HCT116 (cell line): ENCODE results near the gene PANK4. TPM values are rescaled to one million over a fixed set of nuclear protein-coding genes. Genes with fewer than 3 reads are reported as not detected.
"Not testable (repeated sequence)": the region's sequence is repeated elsewhere in the genome, so short reads cannot be mapped to it uniquely, and the experiment has no call there.

Experiments
- ATAC-seq: fragments of 200-7000 bp; cut with Tn5 transposase; 2 replicates; pipeline ENCODE4 v1.9.1; 2020; ENCODE audit warnings: mild to moderate bottlenecking, moderate library complexity
- BruUV-seq: library from RNA; stranded (reverse); fragments of 400-500 nt; replicated peaks from 2 replicates; lab custom pipeline; 2021; lab: Mats Ljungman, UMichigan
- CTCF ChIA-PET: fragments of 300-600 bp; sonication (Branson Sonifier 250); formaldehyde crosslinking; loops from one replicate; lab custom pipeline; 2021; ENCODE audit warnings: antibody characterized with exemption; lab: Charles Lee
- POLR2A ChIA-PET: fragments of 300-600, 350-600 bp; sonication (Branson Sonifier 250); formaldehyde crosslinking; loops from one replicate; lab custom pipeline; 2021; ENCODE audit warnings: antibody characterized with exemption; lab: Charles Lee
- RAD21 ChIA-PET, 2 experiments: fragments of 300-600 bp; sonication (Branson Sonifier 250); formaldehyde crosslinking; loops; one replicate each; lab custom pipeline; 2023; ENCODE audit warnings: low total read pairs in 2 of 2; ENCODE audit not compliant: uncharacterized antibody in 2 of 2, unreplicated experiment in 2 of 2, low non-redundant PET in 1 of 2; lab: Charles Lee
- DNase-seq: peaks from one replicate; pipeline ENCODE4 v3.0.0-alpha.2; 2010; ENCODE audit warnings: low read depth, low spot score
- H2AFZ ChIP-seq: fragments of 200-600 bp; shearing (Covaris generic), sonication (generic); 2 replicates; pipeline ENCODE4 v1.6.1; 2017; ENCODE audit warnings: low read depth, mixed run types, mixed read lengths, antibody characterized with exemption, low read length; ENCODE audit not compliant: poor library complexity, severe bottlenecking
- H3K27ac ChIP-seq: 2 replicates; pipeline ENCODE4 v1.5.1; 2012; ENCODE audit warnings: low read depth, low read length
- H3K27me3 ChIP-seq: fragments of 200-600 bp; sonication (generic); 2 replicates; pipeline ENCODE4 v1.6.1; 2016; ENCODE audit warnings: mixed run types, low read length, mixed read lengths; ENCODE audit not compliant: insufficient read depth
- H3K36me3 ChIP-seq, 2 experiments: fragments of 200-500 bp in 1 of 2; fragments of 200-600 bp in 1 of 2; sonication (Bioruptor generic) in 1 of 2; sonication (generic) in 1 of 2; 2 replicates each; pipeline versions ENCODE4 v1.5.1 to v1.6.1; 2014 to 2016; ENCODE audit warnings: low read length in 2 of 2, inconsistent platforms in 1 of 2, mixed read lengths in 1 of 2, mixed run types in 1 of 2; ENCODE audit not compliant: insufficient read depth in 2 of 2, control insufficient read depth in 1 of 2
- H3K4me1 ChIP-seq, 2 experiments: fragments of 200-600 bp in 1 of 2; sonication (generic) in 1 of 2; 2 replicates each; pipeline versions ENCODE4 v1.5.1 to v1.6.1; 2012 to 2017; ENCODE audit warnings: low read length in 2 of 2, inconsistent platforms in 1 of 2, mild to moderate bottlenecking in 1 of 2, mixed read lengths in 1 of 2, mixed run types in 1 of 2, moderate library complexity in 1 of 2; ENCODE audit not compliant: insufficient read depth in 2 of 2, control insufficient read depth in 1 of 2
- H3K4me2 ChIP-seq: fragments of 200-600 bp; sonication (generic); 2 replicates; pipeline ENCODE4 v1.6.1; 2017; ENCODE audit warnings: mixed run types, low read length, mixed read lengths
- H3K4me3 ChIP-seq, 2 experiments: fragments of 200-600 bp in 1 of 2; sonication (generic) in 1 of 2; replicated peaks in 1 of 2; 2 replicates each; pipeline ENCODE4 v1.5.1; 2011 to 2016; ENCODE audit warnings: low read length in 2 of 2, control low read depth in 1 of 2, low read depth in 1 of 2, mild to moderate bottlenecking in 1 of 2, mixed read lengths in 1 of 2, mixed run types in 1 of 2
- H3K79me2 ChIP-seq: fragments of 200-600 bp; sonication (generic); 2 replicates; pipeline ENCODE4 v1.6.1; 2017; ENCODE audit warnings: mild to moderate bottlenecking, mixed run types, low read length, moderate library complexity, mixed read lengths; ENCODE audit not compliant: insufficient read depth
- H3K9ac ChIP-seq: fragments of 200-600 bp; sonication (generic); 2 replicates; pipeline ENCODE4 v1.6.1; 2016; ENCODE audit warnings: low read length, mixed read lengths
- H3K9me2 ChIP-seq: fragments of 200-600 bp; sonication (generic), shearing (Covaris generic); 2 replicates; pipeline ENCODE4 v1.6.1; 2017; ENCODE audit warnings: mixed run types, mild to moderate bottlenecking, moderate library complexity; ENCODE audit not compliant: insufficient read depth
- H3K9me3 ChIP-seq, 2 experiments: fragments of 200-500 bp in 1 of 2; fragments of 200-600 bp in 1 of 2; sonication (Bioruptor generic) in 1 of 2; sonication (generic) in 1 of 2; 2 replicates each; pipeline ENCODE4 v1.6.1; 2014 to 2017; ENCODE audit warnings: low read length in 2 of 2, mixed read lengths in 2 of 2, inconsistent platforms in 1 of 2, low read depth in 1 of 2, mild to moderate bottlenecking in 1 of 2, mixed run types in 1 of 2, moderate library complexity in 1 of 2; ENCODE audit not compliant: control insufficient read depth in 1 of 2, insufficient read depth in 1 of 2
- H4K20me1 ChIP-seq: fragments of 200-600 bp; sonication (generic), shearing (Covaris generic); 2 replicates; pipeline ENCODE4 v1.6.1; 2017; ENCODE audit warnings: mixed run types, mild to moderate bottlenecking, moderate library complexity; ENCODE audit not compliant: insufficient read depth
- intact Hi-C: fragments of 100-400 bp; cut with micrococcal nuclease; formaldehyde crosslinking; loops from 2 replicates; pipeline ENCODE4 v1.10.0; 2022
- total RNA-seq: library from RNA; stranded (reverse); gene quantifications from one replicate; pipeline ENCODE4 v1.2.1, GENCODE V29; 2021; ENCODE audit not compliant: unreplicated experiment

The PANK4 gene
- total RNA-seq, 1 experiment from 2014 or later: 38.5 TPM

DNA sequence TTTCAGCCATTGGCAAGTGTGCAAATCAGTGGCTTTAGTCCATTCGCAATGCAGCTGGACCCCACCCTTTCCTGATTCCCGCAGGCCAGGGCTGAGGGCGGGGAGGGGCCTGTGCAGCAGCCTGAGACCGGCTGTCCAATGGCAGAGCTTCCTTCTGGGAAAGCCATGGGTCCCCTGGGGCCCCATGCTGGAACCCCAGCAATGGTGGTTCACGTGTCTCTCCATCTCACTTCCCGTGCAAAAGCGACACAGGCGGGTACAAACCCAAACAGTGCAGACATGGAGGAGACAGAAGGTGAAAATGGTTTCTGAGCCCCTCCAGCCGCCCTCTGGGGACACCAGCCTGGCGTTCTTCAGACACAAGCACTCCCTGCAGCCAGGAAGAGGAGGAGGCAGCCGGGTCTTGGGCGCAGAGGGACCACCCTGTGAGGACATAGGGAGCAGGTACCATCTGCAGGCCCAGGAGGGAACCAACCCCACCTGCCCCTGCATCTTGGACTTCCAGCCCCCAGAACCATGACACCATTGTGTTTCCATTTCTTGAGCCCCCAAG, 24.0 kb upstream of the PANK4 start:
- H3K9me3 ChIP-seq, H3K27ac ChIP-seq, POLR2A ChIA-PET, H3K36me3 ChIP-seq, H3K4me2 ChIP-seq, H3K9me2 ChIP-seq, CTCF ChIA-PET, RAD21 ChIA-PET, BruUV-seq, DNase-seq, H4K20me1 ChIP-seq, H3K9ac ChIP-seq, intact Hi-C loops, H3K79me2 ChIP-seq, H2AFZ ChIP-seq, ATAC-seq, H3K4me3 ChIP-seq, H3K27me3 ChIP-seq: not testable (repeated sequence)
- H3K4me1 ChIP-seq: peaks cover 24 to 37% of the 10 kb centered on the region in 2 experiments

DNA sequence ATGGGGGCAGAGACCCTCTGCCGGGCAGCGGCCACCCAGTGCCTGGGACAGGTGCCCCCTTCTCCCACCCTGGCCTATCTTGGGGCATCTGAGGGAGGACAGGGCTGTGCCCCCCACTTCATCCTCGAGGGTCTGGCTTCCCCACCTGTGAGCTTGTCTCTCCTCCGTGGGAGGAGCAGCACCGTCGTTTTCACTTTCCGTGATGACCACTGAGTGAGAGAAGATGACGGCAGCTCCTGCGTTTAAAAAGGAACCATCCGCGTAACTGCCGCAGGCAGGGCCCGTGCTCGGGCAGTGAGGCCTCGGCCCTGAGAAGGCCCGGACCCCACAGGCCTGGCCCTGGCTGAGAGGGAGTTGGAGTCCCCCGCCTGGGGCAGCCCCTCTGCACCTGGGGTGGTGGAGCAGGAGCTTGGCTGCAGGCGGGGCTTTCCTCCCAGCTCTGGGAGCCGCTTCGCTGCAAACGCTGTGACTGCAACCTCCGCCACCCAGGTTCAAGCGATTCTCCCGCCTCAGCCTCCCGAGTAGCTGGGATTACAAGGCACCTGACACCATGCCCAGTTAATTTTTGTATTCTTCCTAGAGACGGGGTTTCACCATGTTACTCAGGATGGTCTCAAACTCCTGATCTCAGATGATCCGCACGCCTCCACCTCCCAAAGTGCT, 23.1 kb upstream of the PANK4 start:
- intact Hi-C loops, RAD21 ChIA-PET, H3K79me2 ChIP-seq, POLR2A ChIA-PET, ATAC-seq, H3K9ac ChIP-seq, H3K36me3 ChIP-seq, H4K20me1 ChIP-seq, H3K27me3 ChIP-seq, H2AFZ ChIP-seq, H3K9me3 ChIP-seq, DNase-seq, H3K4me3 ChIP-seq, BruUV-seq, H3K9me2 ChIP-seq: not testable (repeated sequence)
- Histone ChIP-seq H3K4me2 (peak overlapping the region; percentile 97), H3K4me1 (peaks cover 24 to 44% of the 10 kb centered on the region in 2 experiments), H3K27ac (peak overlapping the region; percentile 93)
- CTCF ChIA-PET: interaction anchor here (1.3 kb wide), 1 partner anchor 135 kb away, joined by 9 read pairs; no protein-coding TSS in a partner anchor
